ENCODE data around the gene MARS1. TPM values are rescaled to one million over a fixed set of nuclear protein-coding genes. Genes with fewer than 3 reads are reported as not detected.

The MARS1 gene
- total RNA-seq, 1 donor from 2014 or later = 257 TPM

DNA sequence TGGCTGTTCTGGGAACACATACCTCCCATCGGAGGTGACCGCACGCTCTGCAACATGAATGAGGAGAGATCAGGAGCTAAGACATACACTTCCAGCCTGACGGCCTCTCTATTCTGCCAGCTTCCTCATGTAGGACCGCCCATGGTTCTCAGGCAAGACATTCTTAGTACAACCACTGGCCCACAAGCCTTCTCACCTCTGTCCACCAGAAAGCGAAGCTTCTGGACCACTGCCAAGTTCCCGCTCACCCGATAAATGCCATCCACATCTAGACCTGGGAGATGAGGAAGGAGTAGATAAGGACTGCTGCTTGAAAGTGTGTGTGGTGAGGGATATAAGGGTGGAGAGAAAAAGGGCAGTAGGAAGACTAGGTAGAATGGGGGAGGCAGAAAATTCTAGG is 13.4 kb upstream of the MARS1 start:
- no peak for DNase-seq (ENCODE audit: low read depth, low spot score)
- H3K36me3 Mint-ChIP-seq (ENCODE audit: low read depth) = no peaks in the 10 kb centered on the region
- H3K4me1 Mint-ChIP-seq = peaks cover 4% of the 10 kb centered on the region
- TF ChIP-seq, protein P1, sequence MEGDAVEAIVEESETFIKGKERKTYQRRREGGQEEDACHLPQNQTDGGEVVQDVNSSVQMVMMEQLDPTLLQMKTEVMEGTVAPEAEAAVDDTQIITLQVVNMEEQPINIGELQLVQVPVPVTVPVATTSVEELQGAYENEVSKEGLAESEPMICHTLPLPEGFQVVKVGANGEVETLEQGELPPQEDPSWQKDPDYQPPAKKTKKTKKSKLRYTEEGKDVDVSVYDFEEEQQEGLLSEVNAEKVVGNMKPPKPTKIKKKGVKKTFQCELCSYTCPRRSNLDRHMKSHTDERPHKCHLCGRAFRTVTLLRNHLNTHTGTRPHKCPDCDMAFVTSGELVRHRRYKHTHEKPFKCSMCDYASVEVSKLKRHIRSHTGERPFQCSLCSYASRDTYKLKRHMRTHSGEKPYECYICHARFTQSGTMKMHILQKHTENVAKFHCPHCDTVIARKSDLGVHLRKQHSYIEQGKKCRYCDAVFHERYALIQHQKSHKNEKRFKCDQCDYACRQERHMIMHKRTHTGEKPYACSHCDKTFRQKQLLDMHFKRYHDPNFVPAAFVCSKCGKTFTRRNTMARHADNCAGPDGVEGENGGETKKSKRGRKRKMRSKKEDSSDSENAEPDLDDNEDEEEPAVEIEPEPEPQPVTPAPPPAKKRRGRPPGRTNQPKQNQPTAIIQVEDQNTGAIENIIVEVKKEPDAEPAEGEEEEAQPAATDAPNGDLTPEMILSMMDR (conservative IDR thresholded peaks at IDR 0.05) = no peak
- H3K27ac Mint-ChIP-seq (ENCODE audit: unreplicated experiment) = no peak overlapping the region
- peaks cover 94% of the 10 kb centered on the region for H3K27me3 Mint-ChIP-seq (ENCODE audit: low read depth)
- no peak overlapping the region for H3K4me3 Mint-ChIP-seq
- H3K9me3 Mint-ChIP-seq = no peaks in the 10 kb centered on the region

DNA sequence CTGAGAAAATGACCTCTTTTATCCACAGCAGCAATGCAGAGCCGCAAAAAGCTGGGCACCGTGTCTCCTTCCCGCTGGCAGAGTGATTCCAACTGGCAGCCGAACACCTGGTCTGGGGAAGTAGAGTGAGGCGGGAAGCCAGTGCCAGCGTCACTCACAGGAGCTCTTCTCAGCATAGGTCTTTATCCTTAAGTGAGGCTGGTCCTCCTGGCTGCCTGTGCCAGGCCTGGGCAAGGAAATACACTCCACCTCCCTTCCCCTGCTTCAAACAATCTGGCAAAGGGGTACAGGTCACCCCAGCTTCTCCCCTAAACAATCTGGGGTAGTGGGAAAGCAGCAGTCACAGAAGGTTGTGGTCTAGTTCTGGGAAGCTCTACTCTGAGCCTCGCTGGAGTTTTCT is 13.0 kb upstream of the MARS1 start:
- H3K9me3 Mint-ChIP-seq = no peaks in the 10 kb centered on the region
- H3K36me3 Mint-ChIP-seq (ENCODE audit: low read depth) = no peaks in the 10 kb centered on the region
- TF ChIP-seq, protein P1 (conservative IDR thresholded peaks at IDR 0.05) = no peak
- no peak overlapping the region for H3K4me3 Mint-ChIP-seq
- peaks cover 94% of the 10 kb centered on the region for H3K27me3 Mint-ChIP-seq (ENCODE audit: low read depth)
- H3K27ac Mint-ChIP-seq (ENCODE audit: unreplicated experiment) = no peak overlapping the region
- H3K4me1 Mint-ChIP-seq = peaks cover 4% of the 10 kb centered on the region
- DNase-seq (ENCODE audit: low read depth, low spot score) = no peak

DNA sequence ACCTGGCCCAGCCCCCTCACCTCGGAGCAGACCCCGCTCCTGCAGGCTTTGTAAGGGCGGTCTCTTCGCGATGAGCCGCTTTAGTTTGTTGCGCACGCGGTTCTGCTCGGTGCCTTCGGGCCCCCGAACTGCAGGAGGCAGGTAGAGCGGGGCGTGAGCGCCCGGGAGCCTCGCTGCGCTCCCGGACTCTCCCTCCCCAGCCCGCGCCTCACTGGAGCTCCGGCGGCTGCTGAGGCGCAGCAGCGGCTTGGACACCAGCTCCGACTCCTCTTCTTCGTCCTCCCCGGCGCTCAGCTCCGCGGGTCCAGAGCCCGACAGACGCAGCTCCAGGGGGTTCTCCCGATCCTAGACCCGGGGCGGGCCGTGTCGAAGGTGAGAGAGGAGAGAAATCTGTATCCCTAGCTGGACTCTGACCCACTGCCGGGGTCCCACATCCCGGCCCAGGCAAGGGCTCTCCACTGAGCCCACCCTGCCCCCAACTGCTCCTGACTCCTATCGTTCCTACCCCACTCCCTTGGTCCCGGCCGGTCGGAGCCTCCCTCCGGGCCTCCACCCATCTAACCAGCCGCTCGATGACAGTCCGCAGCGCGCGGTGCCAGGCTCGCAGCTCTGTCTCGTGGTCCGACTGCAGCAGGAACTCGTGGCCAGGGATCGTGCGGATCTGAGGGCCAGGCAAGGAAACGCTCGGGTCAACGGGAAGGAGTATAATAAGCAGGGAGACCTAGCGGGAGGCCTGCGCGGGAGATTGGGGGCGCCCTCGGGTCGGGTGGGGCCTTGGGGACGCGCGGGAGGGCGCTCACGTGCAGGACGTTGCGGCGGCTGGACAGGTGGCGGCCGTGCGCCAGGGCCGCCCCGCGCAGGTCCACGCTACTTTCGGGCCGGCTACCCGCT is 12.4 kb upstream of the MARS1 start:
- Mint-ChIP-seq H3K4me3 (no peak overlapping the region), H3K27me3 (ENCODE audit: low read depth) (peaks cover 98% of the 10 kb centered on the region), H3K4me1 (peaks cover 4% of the 10 kb centered on the region), H3K9me3 (no peaks in the 10 kb centered on the region), H3K36me3 (ENCODE audit: low read depth) (no peaks in the 10 kb centered on the region), H3K27ac (ENCODE audit: unreplicated experiment) (peak overlapping the region; percentile 51)
- TF ChIP-seq, protein P1 (conservative IDR thresholded peaks at IDR 0.05) = no peak
- DNase-seq (ENCODE audit: low read depth, low spot score) = no peak

DNA sequence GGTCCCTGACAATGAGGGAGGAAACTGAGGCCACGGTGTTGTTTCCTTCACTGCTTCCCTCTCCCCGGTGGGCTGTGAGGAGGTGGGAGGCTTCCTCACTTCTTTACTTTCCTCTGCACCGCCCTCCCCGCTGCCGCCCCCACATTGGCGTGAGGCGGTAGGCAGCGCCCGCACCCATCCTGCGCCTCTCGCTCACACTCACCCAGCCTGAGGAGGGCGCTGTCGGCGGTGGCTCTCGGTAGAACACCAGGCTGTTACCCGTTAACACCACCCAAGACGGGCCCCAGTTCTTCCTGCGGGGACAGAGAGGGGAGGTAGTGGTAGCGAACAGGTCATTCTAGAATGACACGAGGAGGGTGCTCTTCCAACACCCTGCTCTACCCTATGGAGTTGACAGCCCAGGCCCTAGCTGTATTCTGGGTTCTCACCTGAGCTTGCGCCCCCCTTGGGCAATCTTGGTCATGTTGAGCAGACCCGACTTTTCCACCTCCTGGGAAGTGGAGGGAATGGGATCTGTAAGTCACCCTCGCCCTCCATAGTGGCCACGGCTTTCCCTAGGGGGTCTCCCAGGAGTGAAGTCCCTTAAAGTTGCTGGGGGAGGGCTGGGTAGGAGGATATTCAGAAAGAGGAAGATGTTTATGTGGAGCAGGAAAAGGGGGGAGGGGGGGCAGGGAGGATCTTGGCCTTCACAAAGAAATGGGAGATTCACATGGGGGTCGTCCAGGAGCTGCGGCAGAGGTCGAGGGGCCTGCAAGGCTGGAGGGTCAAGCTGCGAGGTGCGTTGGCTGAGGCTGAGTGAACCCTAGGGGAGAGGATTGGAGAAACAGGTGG is 11.5 kb upstream of the MARS1 start:
- peaks cover 4% of the 10 kb centered on the region for H3K4me1 Mint-ChIP-seq
- TF ChIP-seq, protein P1 (conservative IDR thresholded peaks at IDR 0.05) = peak; percentile 35
- no peak overlapping the region for H3K4me3 Mint-ChIP-seq

DNA sequence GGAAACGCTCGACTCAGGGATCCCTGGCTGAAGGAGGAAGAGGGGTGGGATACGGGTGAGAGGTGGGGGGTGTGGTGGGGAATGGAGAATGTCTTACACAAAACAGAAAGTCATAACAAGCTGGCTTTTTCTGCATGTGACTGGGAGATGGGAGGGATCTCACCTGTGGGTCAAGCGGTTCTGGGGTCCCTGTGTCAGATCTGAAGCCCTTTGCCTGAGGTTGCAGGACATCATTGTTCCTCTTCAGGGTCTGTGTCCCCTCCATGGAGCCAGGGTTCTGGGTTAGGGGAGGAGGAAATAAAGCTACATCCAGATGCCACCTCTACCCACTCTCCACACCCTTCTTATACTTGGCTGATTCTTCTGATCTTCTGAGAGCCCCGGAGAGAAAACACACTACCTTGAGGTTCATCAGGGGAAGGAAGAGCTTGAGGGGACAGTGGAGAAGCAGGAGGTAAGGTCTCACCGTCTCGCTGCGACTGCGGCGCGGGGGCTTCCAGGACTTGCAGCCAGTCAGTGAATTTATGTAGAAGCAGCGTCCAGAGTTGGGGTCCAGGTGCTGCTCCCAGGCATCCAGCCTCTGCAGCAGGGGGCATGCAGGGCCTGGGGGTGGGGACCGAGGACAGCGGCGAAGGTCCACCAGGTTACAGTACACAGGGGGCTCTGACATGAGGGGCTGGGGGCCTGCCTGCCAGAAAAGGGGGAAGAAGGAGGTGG is 10.7 kb upstream of the MARS1 start:
- H3K27ac Mint-ChIP-seq (ENCODE audit: unreplicated experiment) = no peak overlapping the region
- H3K4me3 Mint-ChIP-seq = no peak overlapping the region
- H3K4me1 Mint-ChIP-seq = peaks cover 4% of the 10 kb centered on the region
- peaks cover 97% of the 10 kb centered on the region for H3K27me3 Mint-ChIP-seq (ENCODE audit: low read depth)
- no peaks in the 10 kb centered on the region for H3K36me3 Mint-ChIP-seq (ENCODE audit: low read depth)
- H3K9me3 Mint-ChIP-seq = no peaks in the 10 kb centered on the region
- TF ChIP-seq, protein P1 (conservative IDR thresholded peaks at IDR 0.05) = no peak
- no peak for DNase-seq (ENCODE audit: low read depth, low spot score)

More for the DNA sequence above, 11.5 kb upstream of the MARS1 start:
- Mint-ChIP-seq H3K36me3 (ENCODE audit: low read depth) (no peaks in the 10 kb centered on the region), H3K27me3 (ENCODE audit: low read depth) (peaks cover 100% of the 10 kb centered on the region), H3K27ac (ENCODE audit: unreplicated experiment) (no peak overlapping the region), H3K9me3 (no peaks in the 10 kb centered on the region)
- no peak for DNase-seq (ENCODE audit: low read depth, low spot score)

Data from neural crest cell (in vitro differentiated cells).